Esophagus muscularis mucosa (tissue), 4 donors: Measurements from ENCODE around the gene TNRC18. TPM values are rescaled to one million over a fixed set of nuclear protein-coding genes. Genes with fewer than 3 reads are reported as not detected.
A peak's percentile ranks its signal among the peaks of the same experiment; 100 is the strongest.

ENCODE experiments used
- DNase-seq: peaks from one replicate; pipeline ENCODE4 v3.0.0-alpha.2; 2017; ENCODE audit errors: extremely low spot score
- H3K27ac ChIP-seq, 4 donors: fragments of 200-600 bp; sonication (generic); replicated peaks in 1 of 4; 1 replicate in 3 of 4; 2 replicates in 1 of 4; pipeline ENCODE4 v1.5.1; 2016 to 2019; ENCODE audit warnings: mild to moderate bottlenecking in 1 of 4
- H3K27me3 ChIP-seq, 4 donors: fragments of 200-600 bp; sonication (generic); one replicate each; pipeline versions ENCODE4 v1.5.1 to v1.6.0; 2016 to 2019
- H3K36me3 ChIP-seq, 4 donors: fragments of 200-600 bp; sonication (generic); one replicate each; pipeline ENCODE4 v1.5.1; 2016 to 2019
- H3K4me1 ChIP-seq, 4 donors: fragments of 200-600 bp; sonication (generic); one replicate each; pipeline ENCODE4 v1.5.1; 2016 to 2019
- H3K4me3 ChIP-seq, 4 donors: fragments of 200-600 bp; sonication (generic); 1 replicate in 2 of 4; 2 replicates in 2 of 4; pipeline ENCODE4 v1.5.1; 2016 to 2019; ENCODE audit warnings: mild to moderate bottlenecking in 4 of 4, moderate library complexity in 1 of 4
- H3K9me3 ChIP-seq, 4 donors: fragments of 200-600 bp; sonication (generic); 1 replicate in 3 of 4; 2 replicates in 1 of 4; pipeline ENCODE4 v1.5.1; 2016 to 2019
- CTCF ChIP-seq, 3 experiments: fragments of 200-600 bp in 2 of 3; fragments of 450-650 bp in 1 of 3; sonication (generic) in 2 of 3; IDR thresholded peaks; one replicate each; pipeline ENCODE4 v1.5.1; 2017 to 2019; ENCODE audit warnings: antibody characterized with exemption in 3 of 3, mild to moderate bottlenecking in 2 of 3, moderate library complexity in 1 of 3
- EP300 ChIP-seq: sonication (generic); formaldehyde crosslinking; IDR thresholded peaks from one replicate; pipeline ENCODE4 v1.6.1; 2017; ENCODE audit warnings: antibody characterized with exemption
- POLR2A ChIP-seq: fragments of 450-650 bp; IDR thresholded peaks from one replicate; pipeline ENCODE4 v1.6.1; 2017; ENCODE audit warnings: antibody characterized with exemption, moderate library complexity, mild to moderate bottlenecking, low read depth
- POLR2AphosphoS5 ChIP-seq, 2 donors: sonication (generic); formaldehyde crosslinking; IDR thresholded peaks; one replicate each; pipeline ENCODE4 v1.6.1; 2017; ENCODE audit warnings: antibody characterized with exemption in 2 of 2
- WGBS: methylation state at CpG from one replicate; pipeline ENCODE4 v1.1.5; 2018; 5-methylcytosine and 5-hydroxymethylcytosine counted together
- intact Hi-C: fragments of 100-400 bp; cut with DNase I; formaldehyde crosslinking; loops from one replicate; pipeline ENCODE4 v1.15.1; 2023
- total RNA-seq, 4 donors: library from RNA; depleted of rRNA; stranded (reverse); fragments of >200 nt; gene quantifications; one replicate each; pipeline versions ENCODE4 v1.1.0 to v1.2.1, GENCODE V29; 2016

TNRC18 gene
- total RNA-seq, 4 donors from 2014 or later = 101 to 277 (median 166) TPM

GRCh38 chr7:5349005-5349380 lies 74.6 kb downstream of the TNRC18 start:
- WGBS = 81% methylated on average over 7 of the region's 17 CpGs
- intact Hi-C loops = no loop called here
- Histone ChIP-seq H3K4me3 (no peak overlapping the region), H3K9me3 (peaks cover 0 to 11% (median 4%) of the 10 kb centered on the region in 4 donors), H3K27ac (peak overlapping the region; percentile 49 to 73 (median 70)), H3K36me3 (peaks cover 34 to 95% (median 81%) of the 10 kb centered on the region in 4 donors), H3K27me3 (no peaks in the 10 kb centered on the region), H3K4me1 (peaks cover 10 to 62% (median 57%) of the 10 kb centered on the region in 4 donors)
- no peak for DNase-seq
- TF ChIP-seq POLR2AphosphoS5 (IDR thresholded peaks at IDR 0.05) = no peak
- no peak for TF ChIP-seq POLR2A
- no peak for TF ChIP-seq CTCF (IDR thresholded peaks at IDR 0.05)
- TF ChIP-seq EP300 = no peak

GRCh38 chr7:5348134-5349004 lies 75.3 kb downstream of the TNRC18 start:
- Histone ChIP-seq H3K27me3 (no peaks in the 10 kb centered on the region), H3K27ac (peak overlapping the region; percentile 49 to 73 (median 70)), H3K4me1 (peaks cover 3 to 56% (median 51%) of the 10 kb centered on the region in 4 donors), H3K36me3 (peaks cover 40 to 96% (median 87%) of the 10 kb centered on the region in 4 donors), H3K9me3 (peaks cover 0 to 17% (median 7%) of the 10 kb centered on the region in 4 donors), H3K4me3 (no peak overlapping the region)
- intact Hi-C loops = no loop called here
- WGBS = 71% methylated on average over 18 of the region's 21 CpGs
- TF ChIP-seq CTCF (IDR thresholded peaks at IDR 0.05) = peak in 1 of 3 experiments; percentile 15
- TF ChIP-seq EP300 = no peak
- no peak for DNase-seq

GRCh38 chr7:5345671-5346070 lies 78.0 kb downstream of the TNRC18 start:
- H3K27ac ChIP-seq = peak overlapping the region in 1 of 4 donors; percentile 34
- no peak for DNase-seq
- 93% methylated on average over 9 of the region's 21 CpGs for WGBS
- H3K36me3 ChIP-seq = peaks cover 54 to 96% (median 91%) of the 10 kb centered on the region in 4 donors
- H3K27me3 ChIP-seq = no peaks in the 10 kb centered on the region
- peaks cover 3 to 29% (median 26%) of the 10 kb centered on the region in 4 donors for H3K4me1 ChIP-seq
- intact Hi-C loops = no loop called here
- H3K9me3 ChIP-seq = peaks cover 0 to 17% (median 8%) of the 10 kb centered on the region in 4 donors
- no peak overlapping the region for H3K4me3 ChIP-seq
- no peak for TF ChIP-seq POLR2AphosphoS5 (IDR thresholded peaks at IDR 0.05)
- TF ChIP-seq CTCF (IDR thresholded peaks at IDR 0.05) = no peak
- no peak for TF ChIP-seq POLR2A
- no peak for TF ChIP-seq EP300

GRCh38 chr7:5345171-5345570 lies 78.5 kb downstream of the TNRC18 start:
- peaks cover 0 to 17% (median 8%) of the 10 kb centered on the region in 4 donors for H3K9me3 ChIP-seq
- no peak overlapping the region for H3K27ac ChIP-seq
- H3K27me3 ChIP-seq = no peaks in the 10 kb centered on the region
- peaks cover 3 to 24% (median 21%) of the 10 kb centered on the region in 4 donors for H3K4me1 ChIP-seq
- peaks cover 52 to 96% (median 89%) of the 10 kb centered on the region in 4 donors for H3K36me3 ChIP-seq
- TF ChIP-seq CTCF (IDR thresholded peaks at IDR 0.05) (no peak), POLR2AphosphoS5 (IDR thresholded peaks at IDR 0.05) (no peak), EP300 (no peak), POLR2A (no peak)
- intact Hi-C loops = no loop called here
- no peak for DNase-seq
- no peak overlapping the region for H3K4me3 ChIP-seq
- WGBS = 100% methylated on average over 6 of the region's 13 CpGs
